AG10803 (cell line): ENCODE measurements around the gene UPK1B.

Experiments used
- DNase-seq: peaks from one replicate; pipeline ENCODE4 v3.0.0; 2010; ENCODE audit warnings: low read depth
- H3K4me3 ChIP-seq: 2 replicates; pipeline ENCODE4 v1.5.1; 2011; ENCODE audit warnings: mild to moderate bottlenecking, low read length, control low read depth
- TF ChIP-seq, protein P1 (sequence below): conservative IDR thresholded peaks from 2 replicates; pipeline ENCODE4 v1.5.1; 2011; ENCODE audit warnings: mild to moderate bottlenecking, low read length, control low read depth, inconsistent platforms

UPK1B gene

GRCh38 chr3:119176778-119177177, 3.4 kb downstream of the UPK1B start:
- H3K4me3 ChIP-seq: no peak overlapping the region
- TF ChIP-seq, protein P1, sequence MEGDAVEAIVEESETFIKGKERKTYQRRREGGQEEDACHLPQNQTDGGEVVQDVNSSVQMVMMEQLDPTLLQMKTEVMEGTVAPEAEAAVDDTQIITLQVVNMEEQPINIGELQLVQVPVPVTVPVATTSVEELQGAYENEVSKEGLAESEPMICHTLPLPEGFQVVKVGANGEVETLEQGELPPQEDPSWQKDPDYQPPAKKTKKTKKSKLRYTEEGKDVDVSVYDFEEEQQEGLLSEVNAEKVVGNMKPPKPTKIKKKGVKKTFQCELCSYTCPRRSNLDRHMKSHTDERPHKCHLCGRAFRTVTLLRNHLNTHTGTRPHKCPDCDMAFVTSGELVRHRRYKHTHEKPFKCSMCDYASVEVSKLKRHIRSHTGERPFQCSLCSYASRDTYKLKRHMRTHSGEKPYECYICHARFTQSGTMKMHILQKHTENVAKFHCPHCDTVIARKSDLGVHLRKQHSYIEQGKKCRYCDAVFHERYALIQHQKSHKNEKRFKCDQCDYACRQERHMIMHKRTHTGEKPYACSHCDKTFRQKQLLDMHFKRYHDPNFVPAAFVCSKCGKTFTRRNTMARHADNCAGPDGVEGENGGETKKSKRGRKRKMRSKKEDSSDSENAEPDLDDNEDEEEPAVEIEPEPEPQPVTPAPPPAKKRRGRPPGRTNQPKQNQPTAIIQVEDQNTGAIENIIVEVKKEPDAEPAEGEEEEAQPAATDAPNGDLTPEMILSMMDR: no peak
- DNase-seq: no peak

DNA sequence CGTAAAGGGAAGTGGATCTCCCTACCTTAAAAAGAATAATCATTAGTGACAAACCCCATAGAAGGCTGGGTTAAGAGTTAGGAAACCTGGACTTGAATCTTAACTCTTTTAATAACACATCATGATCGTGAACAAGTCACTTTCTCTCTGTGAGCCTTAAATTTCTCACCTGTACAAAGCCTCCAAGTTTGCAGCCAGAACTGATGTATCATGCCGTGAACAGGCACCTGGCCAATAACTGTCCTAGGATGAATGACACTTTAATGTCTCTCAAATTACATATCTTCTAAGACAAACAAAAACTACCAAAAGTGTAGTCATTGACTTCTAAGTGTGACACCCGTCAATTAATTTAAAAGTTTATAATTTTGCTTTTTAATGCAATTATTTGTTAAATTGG, 3.9 kb downstream of the UPK1B start:
- TF ChIP-seq, protein P1: no peak
- DNase-seq: no peak
- no peak overlapping the region for H3K4me3 ChIP-seq

GRCh38 chr3:119181765-119182164, 8.4 kb downstream of the UPK1B start:
- peak; percentile 31 for DNase-seq
- TF ChIP-seq, protein P1: no peak
- H3K4me3 ChIP-seq: no peak overlapping the region

GRCh38 chr3:119184111-119184510, 10.7 kb downstream of the UPK1B start:
- DNase-seq: no peak
- TF ChIP-seq, protein P1: no peak

DNA sequence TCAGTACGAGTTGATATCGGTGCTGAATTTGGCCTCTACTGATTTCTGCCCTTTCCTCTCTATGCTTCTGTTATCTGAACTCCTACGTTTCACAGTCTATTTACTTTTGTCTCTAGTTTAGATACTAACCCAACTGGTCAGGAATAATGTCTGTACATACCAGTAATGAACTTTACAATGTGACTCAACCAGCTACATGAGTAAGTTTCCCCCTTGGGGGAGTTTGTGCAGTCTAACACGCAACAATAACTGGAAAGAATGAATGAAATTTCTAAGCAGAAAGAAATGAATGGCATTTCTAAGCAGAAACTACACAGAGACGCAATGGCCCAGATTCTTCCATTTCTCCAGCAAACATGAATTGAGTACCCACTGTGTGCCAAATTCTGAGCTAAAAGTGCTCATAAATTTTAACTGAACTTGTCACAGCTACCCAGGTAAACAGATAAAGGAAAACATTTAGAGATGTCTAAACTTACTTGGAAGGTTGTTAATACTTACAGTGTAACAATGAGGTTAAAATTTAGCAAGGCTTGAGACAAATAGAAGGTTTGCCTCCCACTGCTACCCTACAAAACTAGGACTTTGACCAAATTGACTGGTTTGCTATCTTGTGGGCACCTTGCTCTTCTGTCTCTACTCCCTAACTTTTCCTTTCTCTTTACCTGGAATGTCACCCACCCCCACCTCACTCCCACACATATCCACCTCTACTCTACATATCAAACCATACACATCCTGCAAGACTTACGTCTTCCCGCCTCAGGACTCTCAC, 11.6 kb downstream of the UPK1B start:
- TF ChIP-seq, protein P1: no peak
- H3K4me3 ChIP-seq: no peak overlapping the region
- DNase-seq: peak; percentile 81

More at GRCh38 chr3:119184111-119184510, 10.7 kb downstream of the UPK1B start:
- no peak overlapping the region for H3K4me3 ChIP-seq

DNA sequence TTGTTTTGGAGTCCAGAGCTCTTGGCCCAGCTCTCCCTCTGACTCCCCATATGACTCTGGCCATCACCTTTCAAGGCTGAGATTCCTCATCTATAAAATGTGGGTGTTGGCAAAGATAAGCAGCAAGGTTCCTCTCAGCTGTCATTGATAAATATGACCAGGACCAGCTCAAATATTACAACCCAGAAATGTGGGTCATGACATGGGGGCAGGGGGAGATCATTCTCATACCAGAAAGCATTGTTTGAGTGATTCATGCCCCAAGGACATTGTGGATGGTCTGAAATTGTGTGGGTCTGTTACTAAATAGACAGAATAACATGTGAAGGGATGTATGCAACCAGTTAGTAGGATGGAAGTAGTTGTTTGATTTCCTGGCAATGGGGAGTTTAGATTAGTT, 13.9 kb downstream of the UPK1B start:
- DNase-seq: no peak
- TF ChIP-seq, protein P1: no peak
- H3K4me3 ChIP-seq: no peak overlapping the region

- no peak overlapping the region for H3K4me3 ChIP-seq
- TF ChIP-seq, protein P1: no peak
- no peak for DNase-seq
Measured at GRCh38 chr3:119191800-119192199, 18.4 kb downstream of the UPK1B start.
